NCI-H2196 (cell line): Measurements from ENCODE around the gene B3GLCT.
A peak's percentile ranks its signal among the peaks of the same experiment; 100 is the strongest.
"Not testable (repeated sequence)": the region's sequence is repeated elsewhere in the genome, so short reads cannot be mapped to it uniquely, and the experiment has no call there.

Experiments
- DNase-seq: peaks from one replicate; lab custom pipeline; 2025; ENCODE audit not compliant: unreplicated experiment; lab: John Stamatoyannopoulos, UW

Gene B3GLCT

GRCh38 chr13:31182987-31183386, 16.8 kb upstream of the B3GLCT start:
- DNase-seq, result no peak

- DNase-seq, result no peak
These were observed 15.3 kb upstream of the B3GLCT start for GRCh38 chr13:31184451-31184850.

GRCh38 chr13:31184981-31185645, 14.7 kb upstream of the B3GLCT start:
- DNase-seq, result no peak

GRCh38 chr13:31191748-31192147, 8.0 kb upstream of the B3GLCT start:
- DNase-seq, result no peak

- DNase-seq, result no peak
These were observed 7.5 kb upstream of the B3GLCT start for GRCh38 chr13:31192306-31192705.

GRCh38 chr13:31195616-31196015, 4.2 kb upstream of the B3GLCT start:
- DNase-seq, result no peak

- DNase-seq, result no peak
These were observed 2.8 kb upstream of the B3GLCT start for GRCh38 chr13:31196992-31197391.

- no peak for DNase-seq
These were observed 1.3 kb upstream of the B3GLCT start for GRCh38 chr13:31198519-31198918.

- no peak for DNase-seq
These were observed 287 bp upstream of the B3GLCT start for GRCh38 chr13:31199527-31199848.

- no peak for DNase-seq
These were observed 829 bp downstream of the B3GLCT start for GRCh38 chr13:31200637-31200971.

GRCh38 chr13:31201341-31202031, 1.7 kb downstream of the B3GLCT start:
- DNase-seq, result no peak

GRCh38 chr13:31204592-31204991, 4.8 kb downstream of the B3GLCT start:
- DNase-seq, result no peak

GRCh38 chr13:31207661-31208552, 8.1 kb downstream of the B3GLCT start:
- DNase-seq, result peak; percentile 26

GRCh38 chr13:31208559-31209122, 8.9 kb downstream of the B3GLCT start:
- DNase-seq, result no peak

- peak; percentile 57 for DNase-seq
These were observed 9.5 kb downstream of the B3GLCT start for GRCh38 chr13:31209172-31209840.

- no peak for DNase-seq
These were observed 10.1 kb downstream of the B3GLCT start for GRCh38 chr13:31209841-31210210.

GRCh38 chr13:31213651-31214289, 14.0 kb downstream of the B3GLCT start:
- DNase-seq, result no peak

GRCh38 chr13:31214435-31214834, 14.7 kb downstream of the B3GLCT start:
- no peak for DNase-seq

GRCh38 chr13:31216916-31217315, 17.1 kb downstream of the B3GLCT start:
- DNase-seq, result not testable (repeated sequence)

GRCh38 chr13:31219909-31220598, 20.3 kb downstream of the B3GLCT start:
- no peak for DNase-seq
